Loucy (cell line): ENCODE results near the gene DAP.

Experiments
- H2AFZ ChIP-seq: fragments of 200-600 bp; sonication (generic); 2 replicates; pipeline ENCODE4 v1.6.0; 2016; ENCODE audit warnings: antibody characterized with exemption, mild to moderate bottlenecking, low read length, moderate library complexity
- H3F3A ChIP-seq: fragments of 200-600 bp; 2 replicates; pipeline ENCODE4 v1.6.0; 2016; ENCODE audit warnings: antibody characterized with exemption, low read depth, mild to moderate bottlenecking
- H3K27me3 ChIP-seq: fragments of 200-600 bp; sonication (generic); 2 replicates; pipeline ENCODE4 v1.6.1; 2014; ENCODE audit warnings: low read length, mild to moderate bottlenecking; ENCODE audit not compliant: insufficient read depth, poor library complexity, severe bottlenecking
- H3K36me3 ChIP-seq: fragments of 200-600 bp; sonication (generic); 2 replicates; pipeline ENCODE4 v1.6.1; 2016; ENCODE audit warnings: low read length; ENCODE audit not compliant: insufficient read depth
- H3K4me1 ChIP-seq: fragments of 200-600 bp; sonication (generic); 2 replicates; pipeline ENCODE4 v1.5.1; 2014; ENCODE audit warnings: low read length, mild to moderate bottlenecking; ENCODE audit not compliant: insufficient read depth, poor library complexity, severe bottlenecking
- H3K4me2 ChIP-seq: fragments of 200-600 bp; sonication (generic); 2 replicates; pipeline ENCODE4 v1.6.0; 2014; ENCODE audit warnings: antibody characterized with exemption, low read length, low read depth, mild to moderate bottlenecking; ENCODE audit not compliant: poor library complexity, severe bottlenecking
- H3K4me3 ChIP-seq: fragments of 200-600 bp; sonication (generic); 2 replicates; pipeline ENCODE4 v1.5.1; 2014; ENCODE audit warnings: low read length, mild to moderate bottlenecking, mixed read lengths; ENCODE audit not compliant: poor library complexity, severe bottlenecking
- H3K79me2 ChIP-seq: fragments of 200-600 bp; sonication (generic); 2 replicates; pipeline ENCODE4 v1.6.1; 2014; ENCODE audit warnings: low read length; ENCODE audit not compliant: insufficient read depth
- H3K9ac ChIP-seq: fragments of 200-600 bp; sonication (generic); 2 replicates; pipeline ENCODE4 v1.6.0; 2014; ENCODE audit warnings: mild to moderate bottlenecking, low read depth, low read length, moderate library complexity; ENCODE audit not compliant: poor library complexity, severe bottlenecking
- H3K9me2 ChIP-seq: fragments of 200-600 bp; sonication (generic); replicated peaks from 2 replicates; pipeline ENCODE4 v1.6.1; 2016; ENCODE audit warnings: low read depth, low read length, mixed read lengths
- H3K9me3 ChIP-seq: fragments of 200-600 bp; sonication (generic); 2 replicates; pipeline ENCODE4 v1.6.1; 2014; ENCODE audit warnings: mild to moderate bottlenecking, antibody characterized with exemption, low read length, low read depth; ENCODE audit not compliant: insufficient read depth
- H4K20me1 ChIP-seq: fragments of 200-600 bp; sonication (generic); 2 replicates; pipeline ENCODE4 v1.6.0; 2014; ENCODE audit warnings: antibody characterized with exemption, low read length, mild to moderate bottlenecking; ENCODE audit not compliant: insufficient read depth, poor library complexity, severe bottlenecking
- CTCF ChIP-seq: fragments of 200-600 bp; sonication (generic); conservative IDR thresholded peaks from 2 replicates; pipeline ENCODE4 v1.5.1; 2014; ENCODE audit warnings: mild to moderate bottlenecking, antibody characterized with exemption, low read length
- EZH2phosphoT487 ChIP-seq: fragments of 200-600 bp; IDR thresholded peaks from 2 replicates; pipeline ENCODE4 v1.6.1; 2018; ENCODE audit warnings: antibody characterized with exemption, mild to moderate bottlenecking, moderate library complexity, borderline replicate concordance

DAP gene

DNA sequence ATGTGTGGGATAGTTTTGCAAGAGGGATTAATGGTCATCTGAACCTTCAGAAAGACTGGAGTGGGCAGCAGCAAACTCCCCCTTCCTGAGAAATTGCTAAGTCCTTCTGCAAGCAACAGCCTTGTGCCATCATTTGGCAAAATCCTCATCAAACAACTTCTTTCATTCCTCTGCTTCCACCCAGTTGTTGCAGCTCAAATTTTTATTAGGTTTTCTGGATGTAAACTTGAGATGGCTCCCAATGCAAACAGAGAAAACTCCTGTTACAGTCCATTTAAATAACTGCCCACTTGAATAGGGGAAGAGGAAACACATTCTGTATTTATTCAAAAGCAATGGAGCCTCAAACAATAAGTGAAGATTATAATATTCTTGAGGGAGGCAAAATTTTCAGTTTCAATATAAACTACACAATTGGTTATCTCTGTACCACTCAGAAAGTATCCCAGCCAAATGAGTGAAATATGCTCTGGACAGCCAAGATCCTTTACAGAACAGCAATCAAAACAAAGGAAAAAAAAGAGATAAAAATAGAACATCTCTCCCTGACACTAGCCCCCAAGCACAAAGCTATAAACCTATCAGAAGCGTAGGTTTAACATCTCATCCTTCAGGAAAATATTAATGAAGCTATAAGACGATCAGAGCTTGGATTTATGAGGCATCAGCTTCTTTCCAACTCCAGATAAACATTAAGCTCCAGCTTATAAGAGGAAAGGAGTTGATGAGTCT is 17.3 kb upstream of the DAP start:
- Histone ChIP-seq H3F3A (no peaks in the 10 kb centered on the region), H3K9me3 (no peaks in the 10 kb centered on the region), H3K36me3 (no peaks in the 10 kb centered on the region), H2AFZ (no peak overlapping the region), H3K4me2 (no peak overlapping the region), H3K4me3 (no peak overlapping the region), H3K27me3 (no peaks in the 10 kb centered on the region), H3K9ac (no peak overlapping the region), H4K20me1 (no peaks in the 10 kb centered on the region), H3K79me2 (no peaks in the 10 kb centered on the region), H3K4me1 (no peaks in the 10 kb centered on the region), H3K9me2 (no peaks in the 10 kb centered on the region)
- TF ChIP-seq EZH2phosphoT487 (no peak), CTCF (no peak)

DNA sequence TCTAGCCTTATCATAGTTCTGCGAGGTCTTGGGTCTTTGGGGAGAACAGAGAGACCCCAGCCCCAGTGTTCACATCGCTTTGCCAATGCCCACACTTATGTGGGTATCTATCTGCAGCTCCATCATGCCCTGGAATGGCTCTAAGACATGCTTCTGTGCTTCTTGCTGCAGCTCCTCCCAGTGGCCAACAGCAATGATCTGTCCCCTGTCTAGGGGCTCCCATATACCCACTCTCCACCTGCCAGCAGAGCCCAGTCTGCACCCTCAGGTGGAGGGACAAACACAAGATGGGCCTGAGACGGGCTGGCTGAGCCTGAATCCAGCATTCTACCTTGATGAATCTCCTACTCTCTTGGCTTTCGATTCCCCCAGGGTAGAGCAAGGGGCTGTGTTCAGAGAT is 14.6 kb upstream of the DAP start:
- no peak for TF ChIP-seq EZH2phosphoT487
- peak; percentile 61 for TF ChIP-seq CTCF
- no peaks in the 10 kb centered on the region for H3K36me3 ChIP-seq
- H3K79me2 ChIP-seq: no peaks in the 10 kb centered on the region
- no peaks in the 10 kb centered on the region for H4K20me1 ChIP-seq
- H3K27me3 ChIP-seq: no peaks in the 10 kb centered on the region
- H3K4me2 ChIP-seq: no peak overlapping the region
- no peaks in the 10 kb centered on the region for H3F3A ChIP-seq
- no peak overlapping the region for H2AFZ ChIP-seq
- H3K9ac ChIP-seq: no peak overlapping the region
- no peaks in the 10 kb centered on the region for H3K9me3 ChIP-seq
- H3K9me2 ChIP-seq: no peaks in the 10 kb centered on the region
- H3K4me1 ChIP-seq: no peaks in the 10 kb centered on the region
- H3K4me3 ChIP-seq: no peak overlapping the region

GRCh38 chr5:10772901-10773585 is 12.0 kb upstream of the DAP start:
- H3K4me3 ChIP-seq: no peak overlapping the region

More at GRCh38 chr5:10772901-10773585, 12.0 kb upstream of the DAP start:
- H3K9me3 ChIP-seq: no peaks in the 10 kb centered on the region
- H4K20me1 ChIP-seq: no peaks in the 10 kb centered on the region
- no peak overlapping the region for H3K4me2 ChIP-seq
- TF ChIP-seq CTCF: no peak
- TF ChIP-seq EZH2phosphoT487: no peak
- H3F3A ChIP-seq: no peaks in the 10 kb centered on the region
- no peaks in the 10 kb centered on the region for H3K79me2 ChIP-seq
- H2AFZ ChIP-seq: no peak overlapping the region
- H3K27me3 ChIP-seq: no peaks in the 10 kb centered on the region
- no peaks in the 10 kb centered on the region for H3K4me1 ChIP-seq
- no peak overlapping the region for H3K9ac ChIP-seq
- no peaks in the 10 kb centered on the region for H3K9me2 ChIP-seq
- H3K36me3 ChIP-seq: no peaks in the 10 kb centered on the region
